GM18520 (cell line): ENCODE data around the gene MYO5C.

Experiments used
- ATAC-seq: cut with Tn5 transposase; IDR thresholded peaks from one replicate; pipeline ENCODE4 v1.9.1; 2021; ENCODE audit not compliant: unreplicated experiment

Gene MYO5C, protein sequence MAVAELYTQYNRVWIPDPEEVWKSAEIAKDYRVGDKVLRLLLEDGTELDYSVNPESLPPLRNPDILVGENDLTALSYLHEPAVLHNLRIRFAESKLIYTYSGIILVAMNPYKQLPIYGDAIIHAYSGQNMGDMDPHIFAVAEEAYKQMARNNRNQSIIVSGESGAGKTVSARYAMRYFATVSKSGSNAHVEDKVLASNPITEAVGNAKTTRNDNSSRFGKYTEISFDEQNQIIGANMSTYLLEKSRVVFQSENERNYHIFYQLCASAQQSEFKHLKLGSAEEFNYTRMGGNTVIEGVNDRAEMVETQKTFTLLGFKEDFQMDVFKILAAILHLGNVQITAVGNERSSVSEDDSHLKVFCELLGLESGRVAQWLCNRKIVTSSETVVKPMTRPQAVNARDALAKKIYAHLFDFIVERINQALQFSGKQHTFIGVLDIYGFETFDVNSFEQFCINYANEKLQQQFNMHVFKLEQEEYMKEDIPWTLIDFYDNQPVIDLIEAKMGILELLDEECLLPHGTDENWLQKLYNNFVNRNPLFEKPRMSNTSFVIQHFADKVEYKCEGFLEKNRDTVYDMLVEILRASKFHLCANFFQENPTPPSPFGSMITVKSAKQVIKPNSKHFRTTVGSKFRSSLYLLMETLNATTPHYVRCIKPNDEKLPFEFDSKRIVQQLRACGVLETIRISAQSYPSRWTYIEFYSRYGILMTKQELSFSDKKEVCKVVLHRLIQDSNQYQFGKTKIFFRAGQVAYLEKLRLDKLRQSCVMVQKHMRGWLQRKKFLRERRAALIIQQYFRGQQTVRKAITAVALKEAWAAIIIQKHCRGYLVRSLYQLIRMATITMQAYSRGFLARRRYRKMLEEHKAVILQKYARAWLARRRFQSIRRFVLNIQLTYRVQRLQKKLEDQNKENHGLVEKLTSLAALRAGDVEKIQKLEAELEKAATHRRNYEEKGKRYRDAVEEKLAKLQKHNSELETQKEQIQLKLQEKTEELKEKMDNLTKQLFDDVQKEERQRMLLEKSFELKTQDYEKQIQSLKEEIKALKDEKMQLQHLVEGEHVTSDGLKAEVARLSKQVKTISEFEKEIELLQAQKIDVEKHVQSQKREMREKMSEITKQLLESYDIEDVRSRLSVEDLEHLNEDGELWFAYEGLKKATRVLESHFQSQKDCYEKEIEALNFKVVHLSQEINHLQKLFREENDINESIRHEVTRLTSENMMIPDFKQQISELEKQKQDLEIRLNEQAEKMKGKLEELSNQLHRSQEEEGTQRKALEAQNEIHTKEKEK (N-terminal part only)

DNA sequence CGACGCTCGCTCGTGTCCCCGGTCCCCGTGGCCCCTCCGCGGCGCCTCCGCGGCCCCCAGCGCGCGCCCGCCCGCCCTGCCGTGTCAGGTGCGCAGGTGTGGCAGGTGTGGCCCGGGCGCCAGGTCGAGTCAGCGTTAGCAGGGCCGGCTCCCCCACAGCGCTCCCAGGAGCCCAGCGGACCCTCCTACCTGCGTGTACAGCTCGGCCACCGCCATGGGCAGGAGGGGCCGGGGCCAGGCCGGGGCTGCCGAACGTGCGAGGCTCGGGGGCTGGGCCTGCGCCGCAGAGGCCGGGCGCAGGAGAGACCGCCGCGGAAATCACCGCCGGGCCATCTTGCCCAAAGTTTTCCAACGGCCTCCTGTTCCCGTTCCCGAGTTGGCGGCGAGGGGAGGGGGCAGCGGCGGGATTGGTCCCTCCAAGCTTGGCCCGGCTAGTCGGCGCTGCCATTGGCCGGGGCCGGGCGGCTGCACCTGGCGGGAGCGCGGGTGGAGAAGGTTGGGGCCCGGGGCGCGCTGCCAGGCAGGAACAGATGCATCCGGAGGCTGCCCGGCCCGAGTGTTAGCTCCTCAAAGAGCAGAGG lies at the start of gene MYO5C:
TSS of gene MYO5C (minus strand) at position 384 of the 581 bp plus-strand sequence. CDS start at position 216, 168 bp downstream.
- no peak for ATAC-seq

DNA sequence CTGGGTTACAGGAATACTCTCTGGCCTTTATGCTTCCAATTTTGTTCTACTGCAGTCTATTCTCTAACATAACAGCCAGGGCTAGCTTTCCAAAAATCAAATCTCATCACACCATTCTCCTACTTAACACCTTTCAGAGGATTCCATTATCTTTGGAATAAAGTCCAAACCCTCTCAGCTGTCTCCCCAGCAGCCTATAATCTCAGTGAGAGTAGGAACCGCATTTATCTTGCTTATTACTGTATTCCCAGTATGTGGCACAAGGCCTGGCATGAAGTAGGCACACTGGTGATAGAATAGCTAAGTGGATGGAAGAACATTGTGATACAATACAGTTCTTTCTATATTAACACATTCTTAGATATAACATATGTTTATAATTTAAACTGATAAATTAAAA lies 49.0 kb upstream of the MYO5C start:
- ATAC-seq = no peak

DNA sequence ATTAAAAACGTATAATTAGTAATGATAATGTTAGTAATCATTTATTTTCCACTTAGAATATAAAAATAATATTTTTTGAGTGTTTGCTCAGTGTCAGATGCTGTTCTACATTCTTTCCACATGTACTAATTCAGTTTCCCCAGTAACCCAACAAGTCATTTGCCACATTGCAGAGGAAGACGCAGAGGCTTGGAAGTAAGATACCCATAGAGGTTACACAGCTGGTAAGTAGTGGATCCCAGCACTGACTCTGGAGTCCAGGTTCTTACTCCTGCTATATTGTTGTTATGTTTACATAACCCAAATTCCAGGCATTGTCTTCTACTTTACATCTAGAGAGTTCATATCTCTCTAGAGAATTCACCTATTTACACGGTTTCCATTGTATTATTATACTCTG lies 48.2 kb upstream of the MYO5C start:
- no peak for ATAC-seq

DNA sequence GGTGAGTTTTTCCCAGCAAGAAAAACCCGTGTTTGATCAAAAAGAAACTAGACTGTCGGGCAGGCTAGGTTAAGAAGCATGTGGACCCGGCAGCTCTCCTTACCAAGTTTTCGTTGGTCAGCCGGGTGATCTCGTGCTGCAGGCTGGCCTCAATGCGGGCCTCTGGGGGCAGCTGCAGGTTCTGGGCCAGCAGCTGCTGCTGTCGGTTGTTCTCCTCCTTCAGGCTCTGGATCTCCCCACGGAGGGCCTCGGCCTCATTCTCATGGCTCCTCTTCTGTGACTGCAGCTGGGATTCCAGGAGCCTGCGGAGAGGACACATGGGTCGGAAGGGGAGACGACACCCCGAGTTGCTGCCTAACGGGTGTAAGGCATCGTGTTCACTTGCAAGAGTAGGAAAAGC lies 44.5 kb upstream of the MYO5C start:
- no peak for ATAC-seq

DNA sequence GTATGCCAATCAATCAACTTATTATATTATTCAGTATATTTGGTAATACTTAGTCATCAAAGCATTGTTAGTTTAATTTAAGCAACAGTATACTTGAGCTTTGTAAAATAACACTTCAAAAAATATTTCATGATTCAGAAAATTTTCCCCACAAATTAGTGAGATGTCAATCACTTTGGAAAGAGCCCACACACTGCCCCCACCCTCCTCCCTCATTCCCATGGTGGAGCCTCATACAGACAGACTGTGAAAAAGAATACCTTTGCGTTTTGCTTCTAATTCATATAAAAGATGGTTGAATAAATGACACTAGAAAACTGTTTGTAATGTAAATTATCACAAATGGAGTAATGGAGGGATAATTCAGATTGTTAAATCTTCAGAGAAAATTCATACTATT lies 43.3 kb upstream of the MYO5C start:
- no peak for ATAC-seq

DNA sequence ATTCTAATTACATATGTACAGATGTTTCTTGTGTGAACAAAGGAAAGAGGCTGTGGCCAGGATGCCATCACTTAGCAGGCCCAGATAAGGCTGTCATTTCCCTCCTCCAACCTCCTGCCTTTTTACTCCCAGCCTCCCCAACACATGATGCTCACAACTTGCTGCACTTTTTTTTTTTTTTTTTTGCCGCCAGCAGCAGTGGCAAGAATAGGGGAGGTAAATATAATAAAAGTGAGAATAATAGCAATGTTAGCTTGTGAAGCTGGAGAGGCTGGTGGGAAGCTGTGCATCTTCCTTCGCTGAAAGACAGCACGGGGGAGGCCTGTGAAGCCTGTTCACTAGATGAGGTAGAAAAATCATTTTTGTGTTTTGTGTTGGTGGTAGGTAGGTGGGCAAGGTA lies 42.5 kb upstream of the MYO5C start:
- ATAC-seq = no peak

DNA sequence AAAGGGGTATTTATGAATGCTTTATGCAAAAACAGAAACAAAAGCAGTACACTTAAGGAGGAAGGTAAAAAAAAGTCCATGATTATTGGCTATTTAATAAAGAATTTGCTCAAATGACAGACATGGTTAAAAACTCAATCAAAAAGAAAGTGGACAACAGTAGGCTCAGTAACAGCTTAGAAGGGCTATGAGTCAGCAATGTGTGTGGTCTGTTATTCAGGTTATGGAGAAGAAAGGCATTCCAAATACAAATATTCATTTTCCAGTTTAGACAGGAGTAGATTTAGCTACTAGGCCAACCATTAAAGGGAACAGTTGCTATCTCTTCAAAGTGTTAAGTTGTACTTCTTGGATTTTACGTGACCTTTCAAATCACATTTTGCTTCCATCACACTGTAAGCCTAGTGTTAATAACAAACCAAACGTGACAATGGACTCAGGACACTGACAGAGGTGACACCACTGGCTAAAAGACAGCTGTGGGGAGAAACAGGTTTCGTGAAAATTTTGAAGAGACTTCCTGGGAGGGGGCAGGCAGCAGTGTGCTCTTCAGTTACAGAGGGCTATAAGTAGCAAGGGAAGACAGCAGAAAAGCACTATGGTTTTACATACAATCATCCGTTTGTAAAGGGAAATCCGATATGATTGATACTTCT lies 41.7 kb upstream of the MYO5C start:
- ATAC-seq = no peak

DNA sequence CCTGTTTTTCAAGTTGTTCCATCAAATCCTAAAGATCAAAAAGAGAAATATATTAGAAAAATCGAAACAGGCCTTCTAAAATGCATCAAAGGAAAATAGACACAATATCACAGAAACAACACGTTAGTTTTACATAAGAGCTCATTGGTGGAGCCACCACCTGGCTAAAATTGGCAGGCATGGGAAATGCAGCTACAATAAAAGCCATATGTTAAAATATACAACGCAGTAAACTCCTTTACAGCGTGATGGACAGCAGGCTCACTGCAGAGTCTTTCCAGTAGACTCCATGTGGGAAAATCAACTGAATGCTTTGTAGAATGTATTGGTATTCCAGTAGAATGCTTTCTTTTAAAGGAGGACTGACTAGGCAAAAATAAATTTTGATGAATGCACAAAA lies 40.9 kb upstream of the MYO5C start:
- no peak for ATAC-seq

DNA sequence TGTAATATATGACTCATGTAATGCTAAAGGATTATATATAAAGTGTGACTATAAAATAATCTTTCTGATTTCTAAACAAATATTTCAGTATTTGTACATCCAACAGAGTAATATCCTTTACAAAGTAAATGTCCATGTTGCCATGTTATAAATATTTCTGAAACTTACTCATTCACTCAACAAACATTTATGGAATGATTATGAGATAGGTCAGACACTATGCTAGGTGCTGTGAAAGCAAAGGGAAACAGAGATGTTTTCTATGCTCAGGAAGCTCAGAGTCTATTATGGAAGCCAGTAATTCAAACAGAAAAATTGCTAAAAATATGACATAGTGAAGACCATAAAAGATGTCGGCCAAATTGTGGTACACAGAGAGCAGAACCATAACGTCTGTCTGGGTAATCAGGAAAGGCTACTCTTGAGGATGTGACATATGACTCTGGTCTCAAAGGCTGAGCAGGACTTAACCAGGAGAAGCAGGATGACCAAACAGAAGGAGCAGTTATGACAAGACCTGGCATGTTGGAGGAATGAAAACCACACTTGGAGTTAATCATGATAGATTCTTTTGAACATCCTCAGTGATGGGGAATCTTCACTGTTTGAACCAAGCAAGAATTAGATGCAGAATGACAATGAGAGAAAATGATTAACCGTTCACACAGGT lies 39.0 kb upstream of the MYO5C start:
- no peak for ATAC-seq

DNA sequence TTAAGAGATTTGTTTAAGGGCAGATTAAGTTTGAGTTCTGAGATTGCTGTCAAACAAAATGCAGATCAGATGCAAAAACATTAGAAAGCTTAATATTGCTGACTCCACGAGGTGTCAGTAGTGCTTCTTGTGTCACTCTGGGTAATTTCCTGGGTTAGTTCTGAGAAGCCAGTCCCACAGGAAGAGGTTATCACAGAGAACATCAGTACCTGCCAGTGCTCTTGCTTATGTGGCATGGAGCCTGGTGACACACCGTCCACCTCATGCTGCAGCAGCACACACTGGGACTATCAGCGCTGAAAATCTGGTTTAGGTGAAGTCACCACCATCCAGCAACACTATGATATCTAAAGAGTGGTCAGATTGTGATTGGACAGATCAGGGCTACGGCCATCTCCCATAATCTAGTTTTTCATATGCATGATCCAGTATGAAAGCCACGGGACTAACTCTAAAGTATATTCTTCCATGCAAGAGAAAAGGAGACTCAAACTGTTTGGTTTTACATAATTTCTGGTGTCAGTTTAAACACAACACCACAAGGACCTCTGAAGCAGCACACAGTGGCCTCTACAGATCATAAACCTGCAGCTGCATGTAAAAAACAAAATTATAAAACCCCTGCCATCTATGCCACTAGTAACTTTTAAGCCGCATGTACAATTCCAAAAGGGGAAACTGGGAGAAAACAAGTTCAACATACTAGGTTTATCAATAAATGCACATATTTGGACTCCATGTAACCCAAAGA lies 36.1 kb upstream of the MYO5C start:
- peak; percentile 60 for ATAC-seq

DNA sequence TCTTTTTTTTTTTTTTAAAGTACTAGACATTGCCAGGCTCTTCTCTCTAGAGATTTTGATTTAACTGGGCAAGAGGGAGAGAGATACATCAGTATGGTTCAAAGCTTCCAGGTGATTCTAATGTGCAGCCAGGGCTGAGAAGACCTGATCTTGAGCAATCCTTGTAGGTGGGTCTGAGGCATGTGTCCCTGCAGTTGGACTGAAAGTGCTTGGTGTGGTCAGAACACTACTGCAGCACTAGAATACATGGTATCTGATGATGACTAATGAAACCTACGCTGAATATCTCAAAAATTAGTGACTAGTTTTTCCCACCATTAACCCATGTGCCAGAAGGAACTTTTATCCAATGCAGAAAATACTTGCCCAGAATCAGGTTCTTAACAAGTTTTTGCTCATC lies 34.4 kb upstream of the MYO5C start:
- no peak for ATAC-seq

DNA sequence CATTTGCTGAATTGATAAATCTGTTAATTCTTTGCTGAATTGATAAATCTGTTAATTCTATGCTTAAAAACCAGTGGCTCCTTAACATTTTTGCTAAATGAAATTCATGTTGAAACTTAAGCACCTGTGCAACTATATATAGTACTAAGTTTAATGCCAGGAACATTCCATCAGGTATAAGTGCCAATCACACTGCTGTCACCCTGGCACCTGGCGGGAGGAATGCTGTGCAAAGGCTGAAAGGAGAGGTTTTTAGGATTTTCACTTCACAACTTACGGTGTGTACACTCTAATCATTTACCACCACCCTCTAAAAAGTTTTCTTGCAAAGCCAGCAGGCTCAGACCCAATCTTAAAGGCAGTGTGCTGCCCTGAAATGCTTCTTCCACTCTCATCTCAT lies 33.5 kb upstream of the MYO5C start:
- ATAC-seq = no peak

DNA sequence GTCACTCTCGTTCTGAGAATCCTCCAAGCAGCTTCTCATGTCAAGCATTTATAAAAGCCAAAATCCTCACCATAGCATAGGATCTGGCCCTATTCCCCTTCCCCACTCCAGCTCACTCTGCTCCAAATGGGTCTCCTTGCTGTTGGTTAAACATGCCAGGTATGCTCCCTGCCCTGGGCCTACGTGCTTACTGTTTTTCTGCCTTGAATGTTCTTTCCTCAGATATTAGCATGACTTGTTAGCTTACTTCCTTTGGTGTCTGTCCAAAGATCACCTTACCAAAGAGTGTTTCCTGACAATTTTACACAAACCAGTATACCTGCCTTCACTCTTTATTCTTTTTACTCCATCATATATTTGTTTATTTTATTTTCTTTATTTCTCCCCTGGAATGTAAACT lies 33.1 kb upstream of the MYO5C start:
- ATAC-seq = no peak

DNA sequence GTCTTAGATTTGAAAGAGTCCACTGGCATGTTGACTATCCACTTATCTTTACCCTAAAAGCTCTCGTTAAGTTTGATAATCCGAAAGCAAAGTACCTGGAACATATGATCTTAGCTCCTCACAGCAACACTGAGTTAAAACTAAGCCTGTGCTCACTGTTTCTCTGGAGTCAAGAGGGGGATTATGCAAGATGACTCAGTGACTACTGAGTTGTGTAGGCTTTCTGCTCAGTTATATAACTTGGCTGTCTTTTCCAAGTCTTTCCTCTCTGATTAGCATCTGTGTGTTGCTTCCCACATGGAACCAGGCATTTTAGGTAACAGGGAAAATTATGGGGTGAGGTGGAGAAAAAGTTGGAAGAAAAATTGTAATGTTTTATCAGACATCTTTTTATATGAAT lies 31.2 kb upstream of the MYO5C start:
- no peak for ATAC-seq

DNA sequence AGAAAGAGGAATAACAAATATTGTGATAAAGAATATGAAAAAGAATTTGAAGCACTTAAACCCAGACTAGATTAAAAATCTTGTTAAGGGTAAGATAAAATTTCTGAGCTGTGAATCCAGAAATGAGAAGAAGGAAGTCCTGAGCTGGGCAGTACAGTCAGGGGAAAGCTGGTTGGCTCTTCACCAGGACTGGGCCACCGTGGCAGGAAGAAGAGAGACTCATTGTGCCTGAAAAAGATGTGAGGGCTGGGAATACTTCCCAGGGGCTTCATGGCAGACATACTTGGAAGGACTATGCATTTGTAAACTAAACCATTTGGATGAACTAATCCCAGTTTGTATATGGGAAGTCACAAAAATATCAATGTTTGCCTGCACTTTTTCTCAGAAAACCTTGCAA lies 28.5 kb upstream of the MYO5C start:
- no peak for ATAC-seq

DNA sequence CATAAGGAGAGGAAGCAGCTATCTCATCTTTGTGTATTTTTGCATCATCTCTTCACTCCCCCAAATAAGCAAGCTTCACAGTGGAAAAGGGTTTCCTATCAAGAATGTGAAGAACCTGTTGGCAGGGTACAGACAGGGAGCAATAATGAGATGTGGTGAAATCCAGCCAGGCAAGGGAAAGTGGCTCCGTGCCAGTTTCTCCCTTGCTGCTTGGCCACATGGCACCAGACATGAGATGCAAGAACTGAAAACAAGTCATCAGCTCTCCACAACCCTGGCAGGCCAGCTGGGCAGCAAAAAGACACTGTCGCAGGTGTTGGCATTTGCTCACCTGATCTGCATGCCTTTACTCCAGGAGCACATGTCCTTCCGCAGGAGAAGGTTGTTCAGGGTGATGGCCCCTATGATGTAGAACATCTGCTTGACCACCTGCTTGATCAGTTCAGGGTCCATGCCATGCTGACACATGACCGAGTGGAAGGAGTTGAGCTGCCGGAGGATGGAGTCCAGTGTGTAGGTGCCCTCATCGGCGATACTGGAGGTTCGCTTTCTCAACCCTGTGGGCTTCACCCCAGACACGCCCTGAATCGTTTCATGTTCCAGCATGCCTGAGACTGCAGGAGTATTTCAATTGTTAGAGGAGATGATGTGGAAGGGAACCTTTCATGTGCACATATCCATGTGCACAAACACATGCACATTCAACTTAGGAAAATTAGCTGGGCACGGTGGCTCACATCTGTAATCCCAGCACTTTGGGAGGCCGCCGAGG lies 23.3 kb upstream of the MYO5C start:
- no peak for ATAC-seq

DNA sequence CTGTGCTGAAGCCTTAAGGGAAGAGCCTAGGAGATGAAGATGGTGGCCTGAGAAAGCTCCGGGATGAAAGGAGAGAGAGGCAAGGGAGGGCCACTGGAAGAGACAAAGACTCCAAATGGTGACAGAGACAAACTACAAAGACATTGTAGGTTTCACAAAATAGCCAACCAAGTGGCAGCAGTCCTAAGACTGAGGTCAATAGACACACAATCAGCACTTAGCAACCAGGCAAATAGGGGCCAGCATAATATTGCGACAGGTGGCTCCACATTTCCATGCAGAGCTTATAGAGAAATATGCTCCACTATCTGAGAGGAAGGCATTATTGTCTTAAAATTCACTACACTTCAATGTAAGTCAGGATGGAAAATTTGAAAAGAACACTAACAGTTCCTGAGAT lies 22.1 kb upstream of the MYO5C start:
- ATAC-seq = no peak

DNA sequence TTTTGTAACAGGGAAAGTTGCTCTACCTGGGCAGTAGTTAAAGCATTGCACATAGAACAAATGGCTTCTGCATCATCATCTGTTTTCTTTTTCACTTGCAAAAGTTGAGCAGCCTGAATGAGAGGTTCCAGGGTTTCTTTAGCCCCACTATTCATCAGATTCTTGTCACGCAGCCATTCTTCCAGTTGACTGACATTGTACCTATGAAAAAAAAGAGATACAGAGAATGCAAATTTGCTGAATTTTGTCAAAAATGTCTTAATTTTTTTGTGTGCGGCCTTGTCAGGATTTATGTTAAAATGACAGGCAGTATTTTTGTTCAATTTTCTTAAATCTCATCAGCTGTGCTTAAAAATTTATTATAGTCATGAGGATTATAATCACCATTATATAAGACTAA lies 21.4 kb upstream of the MYO5C start:
- ATAC-seq = no peak

DNA sequence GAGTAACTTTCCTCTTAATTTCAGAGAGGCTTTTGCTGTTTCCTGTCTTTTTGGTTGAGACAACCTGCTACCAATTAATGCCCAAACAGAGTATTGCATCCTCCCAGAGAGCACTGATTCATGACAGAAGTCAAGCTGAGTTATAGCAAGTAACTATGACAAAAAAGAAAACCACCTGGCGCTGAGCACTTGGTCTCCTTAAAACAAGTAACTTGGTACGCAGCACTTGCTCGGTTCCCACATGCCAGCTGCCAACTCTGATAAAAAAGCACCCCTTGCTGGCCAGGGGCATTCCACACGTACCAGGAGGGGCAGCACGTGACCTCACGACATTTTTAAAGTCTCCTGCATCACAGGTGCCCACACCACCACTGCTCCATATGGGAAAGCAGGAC lies 13.5 kb upstream of the MYO5C start:
- ATAC-seq = peak; percentile 60
